GM18502 (cell line): ENCODE data around the gene PPP2R5C.

Experiments used
- ATAC-seq: cut with Tn5 transposase; IDR thresholded peaks from one replicate; pipeline ENCODE4 v1.9.1; 2021; ENCODE audit warnings: mild to moderate bottlenecking; ENCODE audit not compliant: unreplicated experiment, poor library complexity

The PPP2R5C gene

DNA sequence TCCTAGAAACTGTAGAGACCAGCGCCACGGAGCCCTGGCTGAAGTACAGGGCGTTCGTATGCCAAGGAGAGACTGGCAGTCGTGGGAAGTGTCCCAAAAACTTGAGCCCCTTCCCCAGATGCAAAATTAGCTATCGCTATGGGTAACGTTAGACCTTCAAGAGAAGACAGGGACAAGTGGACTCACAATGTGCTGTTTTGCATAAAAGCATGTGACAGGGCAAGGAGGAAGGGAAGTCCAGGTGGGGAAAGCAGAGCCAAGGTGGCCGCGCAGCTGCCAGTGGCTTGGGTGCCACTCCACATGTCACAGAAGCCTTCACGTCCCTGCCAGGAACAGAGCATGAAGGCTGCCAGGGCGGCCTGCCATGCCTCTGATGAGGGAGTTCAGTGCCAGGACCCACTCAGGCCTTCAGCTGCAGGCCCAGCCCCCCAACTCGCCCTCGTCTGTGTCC lies 141.6 kb downstream of the PPP2R5C start:
- ATAC-seq, result no peak

DNA sequence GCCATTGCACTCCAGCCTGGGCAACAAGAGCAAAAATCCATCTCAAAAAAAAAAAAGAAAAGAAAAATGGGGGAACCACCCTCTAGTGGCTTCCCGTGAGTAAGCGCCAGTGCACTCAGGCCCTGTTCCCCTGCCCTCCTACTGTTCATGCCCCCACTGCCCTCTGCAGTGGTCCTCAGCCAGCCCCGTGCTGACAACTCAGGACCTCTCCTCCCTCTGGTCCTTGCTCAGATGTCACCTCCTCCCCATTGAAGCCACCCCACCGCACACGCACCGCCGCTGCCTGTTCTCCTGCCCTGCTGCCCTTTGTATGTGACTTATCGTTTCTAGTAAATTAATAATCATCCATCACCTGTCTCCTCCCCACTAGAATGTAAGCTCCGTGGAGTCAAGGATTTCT lies 144.1 kb downstream of the PPP2R5C start:
- no peak for ATAC-seq

DNA sequence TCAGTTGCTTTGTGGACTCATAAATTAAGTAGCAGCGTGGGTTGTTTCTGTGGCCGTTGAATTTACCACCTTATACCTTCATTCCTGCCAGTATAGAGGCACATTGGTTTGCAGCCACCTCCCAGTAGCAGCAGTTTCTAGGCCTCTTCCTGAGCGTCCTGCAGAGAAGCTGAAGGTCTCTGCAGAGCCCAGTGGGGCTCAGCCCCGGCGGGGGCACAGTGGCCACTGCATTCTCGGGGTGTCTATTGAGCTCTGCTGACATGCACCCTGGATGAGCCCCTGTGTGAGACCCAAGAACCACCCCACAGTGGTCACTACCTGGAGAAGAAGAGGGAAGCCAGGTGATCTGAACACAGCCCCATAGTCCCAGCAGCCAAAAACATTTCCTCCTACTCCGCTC lies 145.1 kb downstream of the PPP2R5C start:
- no peak for ATAC-seq

DNA sequence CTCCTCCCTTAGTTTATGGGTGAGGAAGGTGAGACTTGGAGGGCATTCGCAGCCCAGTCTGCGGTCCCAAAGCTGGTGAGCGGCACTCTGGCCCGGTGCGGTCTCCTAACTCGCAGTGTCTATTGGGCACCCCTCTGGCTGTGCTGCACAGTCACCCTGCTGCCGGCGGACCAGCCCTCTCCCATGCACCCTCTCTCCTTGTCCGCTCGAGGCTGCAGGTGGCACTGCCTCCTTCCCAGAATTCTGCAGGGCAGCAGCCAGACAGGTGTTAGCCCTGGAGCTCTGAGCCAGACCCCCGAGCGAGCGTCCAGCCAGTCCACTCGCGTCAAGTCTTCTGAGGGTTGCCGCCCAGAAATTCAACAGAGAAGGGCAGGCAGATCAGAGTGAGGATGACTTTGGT lies 146.1 kb downstream of the PPP2R5C start:
- no peak for ATAC-seq

DNA sequence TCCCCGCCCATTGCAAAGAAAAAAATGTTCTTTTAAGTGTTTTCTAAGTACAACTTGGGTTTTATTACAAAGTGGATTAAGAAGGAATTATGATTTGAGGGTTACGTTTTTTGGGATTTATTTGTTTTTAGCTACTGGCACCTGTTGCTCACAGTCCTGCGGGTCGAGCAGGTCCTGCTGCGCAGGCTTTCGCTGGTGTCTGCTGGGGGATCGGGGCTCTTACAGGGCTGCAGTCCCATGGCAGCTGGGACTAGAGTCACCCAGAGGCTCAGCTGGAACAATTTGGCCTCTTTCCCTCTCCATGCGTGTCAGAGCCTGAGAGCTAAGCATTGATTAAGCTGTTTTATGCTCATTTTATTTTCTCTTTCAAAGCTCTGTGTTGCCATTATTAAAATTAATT lies 147.3 kb downstream of the PPP2R5C start:
- no peak for ATAC-seq

DNA sequence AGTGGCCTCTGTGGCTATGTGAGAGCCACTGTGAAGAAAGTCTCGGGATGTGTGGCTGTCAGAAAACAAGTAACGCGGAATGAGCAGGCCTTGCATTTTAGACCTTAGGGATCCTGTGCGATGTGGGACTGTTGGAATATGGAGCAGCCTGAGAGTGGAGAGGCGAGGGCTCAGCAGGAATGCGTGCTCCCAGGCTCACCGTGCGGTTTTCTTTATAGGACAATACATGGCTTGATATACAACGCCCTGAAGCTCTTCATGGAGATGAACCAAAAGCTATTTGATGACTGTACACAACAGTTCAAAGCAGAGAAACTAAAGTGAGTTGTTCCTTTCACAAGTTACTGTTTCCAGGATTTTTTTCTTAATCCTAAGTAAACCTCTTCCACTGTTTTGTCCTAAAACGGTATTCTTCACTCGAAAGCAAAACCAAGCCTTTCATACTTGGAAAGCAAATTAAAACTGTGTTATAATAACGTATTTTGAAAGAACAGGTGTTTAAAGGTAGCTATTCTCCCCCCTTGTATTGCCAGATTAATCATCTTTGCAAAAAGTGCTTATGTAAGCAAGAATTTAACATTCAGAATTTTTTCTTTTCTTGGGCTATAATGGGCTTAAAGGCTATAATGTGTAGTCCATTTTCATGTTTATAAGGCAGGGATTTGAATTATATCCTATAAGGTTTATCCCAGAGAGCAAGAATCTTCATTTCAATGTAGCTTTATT lies 148.0 kb downstream of the PPP2R5C start:
- no peak for ATAC-seq

DNA sequence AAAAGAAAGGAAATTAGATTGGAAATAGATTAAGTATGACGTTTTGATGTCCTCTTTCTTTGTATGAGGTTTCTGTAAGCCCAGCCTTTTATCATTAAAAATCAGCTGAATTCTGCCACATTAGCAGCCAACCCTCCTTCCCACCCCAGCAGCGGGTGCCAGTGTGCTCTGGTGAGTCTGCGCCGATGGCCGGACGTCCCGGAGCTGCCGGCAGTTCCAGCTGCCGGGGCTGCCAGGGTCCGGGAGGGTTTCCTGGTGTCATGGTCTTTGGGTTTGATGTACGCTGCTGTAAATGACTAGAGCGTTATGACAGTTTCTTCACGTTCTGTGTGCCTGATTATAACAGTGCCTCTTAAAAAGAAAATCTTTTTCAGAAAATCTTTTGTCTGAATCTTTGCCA lies 151.3 kb downstream of the PPP2R5C start:
- no peak for ATAC-seq

DNA sequence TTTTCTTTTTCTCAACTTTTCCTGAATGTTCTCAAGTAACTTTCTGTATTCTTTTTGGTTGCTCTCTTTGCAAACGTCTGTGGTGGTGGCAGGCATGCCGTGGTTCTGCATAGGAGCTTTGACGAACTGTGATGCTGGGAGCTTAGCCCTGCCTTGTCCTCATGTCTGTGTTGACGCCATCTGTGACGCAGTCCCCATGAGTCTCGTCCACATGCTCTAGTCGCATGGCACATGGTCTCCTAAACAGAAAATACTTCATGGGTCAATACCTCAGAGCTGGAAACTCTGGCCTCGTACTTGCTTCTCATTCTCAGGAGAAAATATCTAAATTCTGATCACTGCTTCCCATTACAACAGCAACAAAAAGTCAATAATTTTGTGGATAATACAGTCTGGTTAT lies 152.6 kb downstream of the PPP2R5C start:
- ATAC-seq, result no peak

DNA sequence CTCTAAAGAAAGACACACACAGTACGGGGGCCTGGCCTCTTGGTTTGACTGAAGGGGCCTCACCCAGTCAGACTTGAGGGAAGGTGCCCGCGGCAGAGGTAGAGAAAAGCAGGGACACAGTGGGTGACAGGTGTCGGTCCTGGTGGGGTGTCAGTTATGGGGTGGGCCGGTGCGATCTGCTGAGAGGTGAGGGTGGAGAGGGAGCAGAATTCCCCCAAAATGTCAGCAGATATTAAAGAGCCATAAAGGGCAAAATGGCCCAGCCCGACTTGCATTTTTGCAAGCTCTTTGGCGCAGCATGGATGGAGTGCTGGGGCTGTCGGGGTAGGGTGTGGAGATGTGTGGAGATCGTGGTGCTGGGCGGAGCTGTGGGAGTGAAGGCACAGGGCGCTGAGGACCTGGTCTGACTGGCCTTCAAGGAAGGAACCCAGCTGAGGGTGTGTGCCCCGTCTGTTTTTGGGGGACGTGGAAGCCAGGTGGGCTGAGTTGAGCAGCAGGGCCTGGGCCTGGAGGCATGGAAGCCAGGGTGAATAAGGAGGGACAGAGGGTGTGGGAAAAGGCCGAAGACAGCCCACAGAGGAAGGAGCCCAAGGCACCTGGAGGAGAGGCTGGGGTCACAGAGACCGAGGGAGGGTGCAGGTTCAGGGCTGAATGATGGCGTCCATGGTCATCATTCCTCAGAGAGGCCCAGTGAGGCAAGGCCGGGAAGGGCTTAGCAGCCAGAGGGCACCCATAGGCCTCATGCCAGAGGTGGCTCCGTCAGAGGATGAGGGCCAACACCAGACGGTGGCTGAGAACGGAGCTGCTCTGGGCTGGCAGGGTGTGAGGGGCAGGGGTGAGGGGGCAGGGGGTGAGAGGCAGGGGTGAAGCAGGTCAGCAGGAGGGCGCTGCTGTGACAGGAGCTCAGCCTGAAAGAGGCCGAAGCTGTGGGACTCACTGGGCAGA lies 154.6 kb downstream of the PPP2R5C start:
- no peak for ATAC-seq

DNA sequence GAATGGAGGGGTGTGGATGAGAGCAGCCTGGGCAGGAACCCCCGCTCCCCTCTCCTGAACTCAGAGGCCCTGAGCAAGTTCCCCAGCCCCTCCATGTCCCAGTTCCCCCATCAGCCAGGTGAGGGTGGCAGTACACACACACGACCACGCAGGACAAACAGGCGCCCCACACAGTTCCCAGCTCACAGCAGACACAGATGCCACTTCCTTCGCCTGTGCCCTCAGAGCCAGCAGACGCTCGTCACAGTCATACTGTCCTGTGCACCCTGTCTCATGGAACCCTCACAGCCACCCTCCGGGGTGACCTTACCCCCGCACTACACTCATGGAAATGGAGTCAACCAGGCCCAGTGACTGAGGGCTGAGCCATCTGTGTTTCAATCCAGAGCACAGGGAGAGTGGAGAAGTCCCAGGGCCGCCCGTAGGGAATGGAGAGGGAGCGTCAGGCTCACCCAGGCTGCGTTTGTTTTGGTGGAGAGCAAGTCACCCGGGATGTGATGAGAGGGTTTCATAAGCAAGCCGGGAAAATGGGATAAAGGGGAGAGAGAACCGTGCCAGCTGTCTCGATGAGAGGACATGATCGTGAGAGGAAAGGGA lies 155.4 kb downstream of the PPP2R5C start:
- ATAC-seq, result no peak

DNA sequence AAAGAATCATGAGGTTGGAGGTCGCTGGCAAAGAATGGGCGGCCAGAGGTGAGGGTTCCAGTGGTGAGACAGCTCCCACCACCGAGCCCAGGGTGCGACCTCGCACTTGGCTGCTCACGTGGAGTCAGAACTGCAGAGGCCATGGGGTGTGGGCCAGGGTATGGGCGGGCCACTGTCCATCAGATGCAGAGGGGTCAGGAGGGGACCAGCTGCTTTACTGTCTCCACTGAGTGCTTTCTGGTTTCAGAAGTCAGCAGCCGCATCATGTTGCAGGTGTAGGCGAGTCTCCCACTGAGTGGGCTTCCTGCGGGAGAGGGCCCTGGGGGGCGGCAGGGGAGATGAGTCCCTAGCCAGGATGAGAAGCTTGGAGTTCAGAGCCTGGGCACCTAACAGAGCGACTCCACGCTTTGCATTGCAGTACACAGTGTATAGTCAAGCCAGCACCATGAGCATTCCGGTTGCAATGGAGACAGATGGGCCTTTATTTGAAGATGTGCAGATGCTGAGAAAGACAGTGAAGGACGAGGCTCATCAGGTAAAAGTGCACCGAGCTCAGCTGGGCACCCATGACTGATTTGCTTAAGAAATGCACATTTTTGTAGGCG lies 156.0 kb downstream of the PPP2R5C start:
- ATAC-seq, result no peak

DNA sequence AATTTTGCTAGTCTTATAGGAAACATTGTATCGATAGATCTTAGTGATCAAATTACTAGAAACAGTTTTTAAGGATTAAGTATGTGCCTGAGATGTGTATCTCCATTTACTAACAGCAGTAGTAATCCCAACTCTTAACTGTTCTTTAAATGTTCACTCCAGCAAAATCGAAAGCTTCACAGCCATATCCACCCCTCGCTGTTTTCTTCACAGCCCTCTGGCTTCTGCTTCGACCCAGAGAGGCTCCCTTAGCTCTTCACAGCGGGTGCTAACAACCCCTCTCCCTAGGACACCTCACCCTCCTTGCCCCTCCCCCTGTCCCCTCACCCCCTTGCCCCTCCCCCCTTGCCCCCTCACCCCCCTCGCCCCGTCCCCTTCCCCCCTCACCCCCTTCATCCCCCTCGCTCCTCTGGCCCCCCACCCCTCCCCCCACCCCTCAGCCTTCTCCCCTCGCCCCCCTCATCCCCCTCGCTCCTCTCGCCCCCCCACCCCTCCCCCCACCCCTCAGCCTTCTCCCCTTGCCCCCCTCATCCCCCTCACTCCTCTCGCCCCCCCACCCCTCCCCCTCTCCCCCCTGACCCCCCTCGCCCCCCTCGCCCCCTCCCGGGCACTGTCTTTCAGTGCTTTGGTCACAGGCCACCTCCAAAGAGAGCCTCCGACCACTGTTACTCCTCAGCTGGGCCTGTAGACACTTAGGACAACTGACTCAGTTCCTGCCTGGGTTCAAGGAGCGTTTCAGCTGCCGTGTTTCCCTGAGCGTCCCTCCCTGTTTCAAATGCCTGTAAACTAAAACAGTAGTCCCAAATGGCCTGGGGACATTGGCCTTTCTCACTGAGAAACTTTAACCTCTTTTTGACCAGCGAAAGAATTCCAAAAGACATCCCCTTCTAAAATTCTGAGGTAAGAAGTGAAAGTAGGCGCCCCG lies 156.8 kb downstream of the PPP2R5C start:
- ATAC-seq, result no peak

DNA sequence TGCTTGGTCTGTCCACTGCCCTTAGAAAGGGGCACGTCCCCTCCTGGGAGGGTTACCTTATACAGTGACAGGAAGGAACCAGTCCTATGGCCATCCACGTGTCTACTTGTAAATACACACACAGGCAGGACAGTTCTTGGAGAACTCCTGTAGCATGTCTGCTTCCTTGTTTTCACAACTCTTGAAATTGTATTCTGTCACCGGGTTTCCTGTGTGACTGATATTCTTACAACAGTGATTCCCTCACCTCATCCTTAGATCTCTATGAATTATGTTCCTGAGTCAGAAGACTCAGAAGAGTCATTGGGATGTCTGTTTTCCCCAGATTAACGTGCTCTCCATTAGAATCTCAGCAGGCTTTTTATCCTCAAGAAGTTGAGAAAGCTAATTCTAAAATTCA lies 158.8 kb downstream of the PPP2R5C start:
- ATAC-seq, result no peak

DNA sequence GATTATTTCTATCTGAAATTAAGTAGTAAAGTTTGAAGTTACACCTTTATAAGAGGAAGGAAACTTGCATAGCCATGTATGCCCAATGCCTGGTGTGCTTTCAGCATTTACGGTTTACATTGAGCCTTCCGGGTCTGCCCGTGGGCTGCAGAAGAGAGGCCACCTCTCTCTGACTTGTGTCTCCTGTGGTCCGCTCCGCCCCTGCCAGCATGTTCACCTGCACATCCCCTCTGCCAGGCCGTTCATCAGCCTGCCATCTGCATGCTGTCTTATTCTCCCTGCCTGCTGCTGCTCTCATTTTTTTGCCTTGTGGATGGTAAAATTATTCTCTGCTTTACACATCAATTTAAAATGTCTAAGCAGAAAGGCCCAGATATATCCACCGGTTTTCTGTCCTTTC lies 161.4 kb downstream of the PPP2R5C start:
- ATAC-seq, result no peak

DNA sequence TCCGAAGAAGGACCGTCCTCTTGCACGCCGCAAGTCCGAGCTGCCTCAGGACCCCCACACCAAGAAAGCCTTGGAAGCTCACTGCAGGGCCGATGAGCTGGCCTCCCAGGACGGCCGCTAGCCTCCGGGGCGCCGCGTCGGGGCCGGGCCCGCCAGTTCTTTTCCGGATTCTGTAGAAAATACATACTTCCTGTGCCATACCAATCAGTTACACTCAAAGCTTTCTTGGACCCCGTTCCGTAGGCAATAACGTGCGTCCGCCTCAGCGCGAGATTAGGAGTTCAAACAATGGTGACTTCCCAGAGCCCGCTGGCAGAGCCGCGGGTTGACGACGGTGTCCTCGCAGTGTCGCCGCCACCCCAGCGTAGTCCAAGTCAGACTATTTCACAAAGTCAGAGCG lies 163.6 kb downstream of the PPP2R5C start:
- no peak for ATAC-seq

DNA sequence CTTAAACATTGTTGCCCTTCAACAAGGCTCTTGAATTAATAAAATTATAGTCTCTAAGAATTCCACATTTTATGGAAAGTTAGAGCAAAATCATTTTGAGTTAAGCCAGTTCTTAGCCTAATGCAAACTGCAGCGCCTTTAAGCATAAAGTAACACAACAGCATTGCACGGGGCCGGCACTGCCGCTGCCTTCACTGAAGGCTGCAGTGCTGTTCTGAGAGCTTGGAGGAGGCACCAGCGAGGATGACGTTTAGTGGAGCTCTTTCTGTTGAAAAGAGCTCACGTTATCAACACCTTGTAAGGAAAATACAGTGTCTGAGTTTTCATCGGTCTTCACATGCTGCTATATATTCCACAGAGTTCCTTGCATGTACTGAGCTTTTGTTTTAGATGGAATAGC lies 164.6 kb downstream of the PPP2R5C start:
- no peak for ATAC-seq

DNA sequence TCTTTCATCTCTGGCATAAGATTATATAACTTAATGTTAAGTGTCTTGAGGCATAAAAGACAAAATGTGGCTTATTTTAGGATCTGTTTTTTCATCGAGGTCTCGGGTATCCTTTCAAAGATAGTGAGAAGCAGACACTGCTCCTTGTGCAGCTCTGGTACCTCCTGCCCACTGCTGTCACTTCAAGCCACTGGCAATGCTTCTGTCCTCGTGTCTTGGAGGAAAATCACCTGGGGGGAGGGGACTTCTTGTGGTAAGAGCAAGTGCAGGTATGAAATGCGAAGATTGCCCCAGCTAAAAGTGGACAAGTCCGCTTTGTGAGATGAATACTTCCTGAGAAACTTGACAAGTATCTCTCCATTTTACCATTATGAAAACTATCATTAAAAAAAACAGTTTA lies 165.1 kb downstream of the PPP2R5C start:
- no peak for ATAC-seq

DNA sequence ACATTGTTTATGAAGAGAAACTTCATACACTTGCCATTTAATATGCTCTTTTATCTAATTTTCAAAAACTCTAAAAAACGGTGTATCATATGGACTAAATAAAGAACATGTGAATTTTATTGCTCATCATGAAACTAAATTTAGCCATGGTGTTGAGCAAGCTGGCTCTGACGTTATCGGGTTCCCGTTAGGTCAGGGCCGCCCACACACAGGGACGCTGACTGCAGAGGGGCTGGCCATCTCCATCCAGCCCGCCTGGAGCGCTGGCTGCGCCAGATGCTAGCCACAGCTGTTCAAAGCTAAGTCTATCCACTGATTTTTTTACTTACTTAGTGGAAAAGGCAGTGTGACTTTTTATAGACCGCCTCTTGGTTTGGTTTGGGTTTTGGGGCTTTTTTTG lies 166.3 kb downstream of the PPP2R5C start:
- no peak for ATAC-seq

DNA sequence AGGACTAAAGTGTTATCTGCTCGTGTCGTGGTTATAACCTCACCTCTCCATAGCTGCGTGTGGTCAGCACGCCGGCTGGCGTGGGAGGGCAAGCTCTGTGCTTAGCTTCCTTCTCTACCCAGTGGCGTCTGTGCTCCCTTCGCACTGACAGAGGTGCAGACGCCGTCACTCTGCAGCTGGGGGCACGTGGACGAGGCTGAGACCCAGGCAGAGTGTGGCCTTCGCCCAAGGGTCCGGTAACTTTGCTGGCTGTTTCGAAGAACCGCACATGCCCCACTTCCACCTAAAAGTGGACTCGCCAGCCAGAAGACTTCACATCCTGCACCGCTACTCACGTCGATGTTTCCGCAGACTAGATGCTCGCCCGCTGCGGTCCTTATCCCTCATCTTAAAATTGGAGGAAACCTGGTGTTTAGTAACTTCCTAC lies 166.9 kb downstream of the PPP2R5C start:
- ATAC-seq, result no peak

DNA sequence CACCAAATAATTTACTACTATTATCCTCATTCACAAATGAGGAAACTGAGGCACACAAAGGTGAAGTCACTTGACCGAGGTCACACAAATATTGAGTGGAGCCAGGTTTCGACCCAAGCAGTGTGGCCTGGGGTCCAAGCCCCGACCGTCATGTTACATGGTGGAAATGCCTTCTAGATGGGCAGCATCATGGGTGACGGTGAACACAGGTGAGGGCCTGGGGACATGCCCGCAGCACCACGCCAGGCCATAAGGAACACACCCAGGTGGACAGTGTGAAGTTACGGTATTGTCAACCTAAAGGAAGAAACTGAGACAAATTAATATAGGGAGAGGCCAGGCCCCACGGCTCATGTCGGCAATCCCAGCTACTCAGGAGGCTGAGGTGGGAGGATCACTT lies 167.6 kb downstream of the PPP2R5C start:
- ATAC-seq, result no peak
